ENCODE measurements around the gene STK11IP. TPM values are rescaled to one million over a fixed set of nuclear protein-coding genes. Genes with fewer than 3 reads are reported as not detected.

Gene STK11IP
- total and polyA plus RNA-seq, 7 donors: 5.5 to 13.3 (median 9.0) TPM

- peak overlapping the region; percentile 81 for H3K4me3 ChIP-seq
- H3K36me3 ChIP-seq (ENCODE audit: insufficient read depth in 1 of 2, low read depth in 1 of 2): peaks cover 0 to 26% of the 10 kb centered on the region in 2 donors
- peaks cover 9% of the 10 kb centered on the region for H3K4me1 ChIP-seq
- ATAC-seq: peak; percentile 9 to 21 (median 18)
- intact Hi-C loops (cut with DNase I): no loop called here
- TF ChIP-seq CTCF (IDR thresholded peaks at IDR 0.05): no peak
- WGBS, 3 donors: 1% methylated on average over 25 to 55 of the region's 55 CpGs; no CpG with 5 or more reads in 1 of the 3 donors
- DNase-seq: no peak
- no peaks in the 10 kb centered on the region for H3K27me3 ChIP-seq (ENCODE audit: insufficient read depth in 3 of 3, low read length in 2 of 3)
- no peaks in the 10 kb centered on the region for H3K9me3 ChIP-seq
- peak overlapping the region; percentile 93 for H3K27ac ChIP-seq
These were observed 26.7 kb upstream of the STK11IP start for GRCh38 chr2:219570924-219571310.

GRCh38 chr2:219571311-219572236 is 26.1 kb upstream of the STK11IP start, which contains the start of gene OBSL1:
TSS of gene OBSL1 (minus strand) at chr2:219571539. CDS start at chr2:219571232, 307 bp downstream.
- no peak for TF ChIP-seq CTCF (IDR thresholded peaks at IDR 0.05)
- 7 to 11% (median 7%) methylated on average over 28 to 42 of the region's 42 CpGs for WGBS, 3 donors
- peaks cover 9% of the 10 kb centered on the region for H3K4me1 ChIP-seq
- peaks cover 0 to 20% of the 10 kb centered on the region in 2 donors for H3K36me3 ChIP-seq (ENCODE audit: insufficient read depth in 1 of 2, low read depth in 1 of 2)
- H3K27me3 ChIP-seq (ENCODE audit: insufficient read depth in 3 of 3, low read length in 2 of 3): no peaks in the 10 kb centered on the region
- intact Hi-C loops (cut with DNase I): no loop called here
- H3K27ac ChIP-seq: peak within 1 kb of the TSS; percentile 93
- DNase-seq (peak; percentile 78 to 92), ATAC-seq (peak; percentile 86 to 91 (median 90))
- no peaks in the 10 kb centered on the region for H3K9me3 ChIP-seq
- H3K4me3 ChIP-seq: peak within 1 kb of the TSS; percentile 81

- Histone ChIP-seq H3K9me3 (no peaks in the 10 kb centered on the region), H3K27me3 (ENCODE audit: insufficient read depth in 3 of 3, low read length in 2 of 3) (no peaks in the 10 kb centered on the region), H3K4me3 (peak within 1 kb of the TSS; percentile 81), H3K4me1 (peaks cover 9% of the 10 kb centered on the region), H3K36me3 (ENCODE audit: insufficient read depth in 1 of 2, low read depth in 1 of 2) (peaks cover 0 to 11% of the 10 kb centered on the region in 2 donors), H3K27ac (peak within 1 kb of the TSS; percentile 93)
- DNase-seq: no peak
- WGBS, 3 donors: 81 to 89% (median 86%) methylated on average over 13 of the region's 13 CpGs
- TF ChIP-seq CTCF (IDR thresholded peaks at IDR 0.05): no peak
- peak in 1 of 4 donors; percentile 1 for ATAC-seq
- intact Hi-C loops (cut with DNase I): no loop called here
These were observed 25.2 kb upstream of the STK11IP start, which contains the start of gene INHA for GRCh38 chr2:219572237-219573001. TSS of gene INHA (plus strand) at chr2:219572310. CDS start at chr2:219572375, 65 bp downstream.

- WGBS, 3 donors: 81 to 91% (median 85%) methylated on average over 5 of the region's 5 CpGs
- DNase-seq (no peak), ATAC-seq (no peak)
- peaks cover 0 to 6% of the 10 kb centered on the region in 2 donors for H3K36me3 ChIP-seq (ENCODE audit: insufficient read depth in 1 of 2, low read depth in 1 of 2)
- H3K9me3 ChIP-seq: no peaks in the 10 kb centered on the region
- intact Hi-C loops (cut with DNase I): no loop called here
- H3K4me3 ChIP-seq: no peak overlapping the region
- H3K27ac ChIP-seq: no peak overlapping the region
- no peak for TF ChIP-seq CTCF (IDR thresholded peaks at IDR 0.05)
- H3K27me3 ChIP-seq (ENCODE audit: insufficient read depth in 3 of 3, low read length in 2 of 3): no peaks in the 10 kb centered on the region
- H3K4me1 ChIP-seq: peaks cover 9% of the 10 kb centered on the region
These were observed 24.5 kb upstream of the STK11IP start for GRCh38 chr2:219573166-219573565.

Measured in psoas muscle (tissue), 8 donors.